KMS-11 (cell line): ENCODE results near the gene GATA2.

ENCODE experiments used
- H2AFZ ChIP-seq: fragments of 200-600 bp; sonication (generic); 2 replicates; pipeline ENCODE4 v1.6.1; 2016; ENCODE audit warnings: antibody characterized with exemption, mixed run types, low read depth
- H3K27ac ChIP-seq: fragments of 200-600 bp; sonication (generic); 2 replicates; pipeline ENCODE4 v1.6.1; 2016; ENCODE audit warnings: mild to moderate bottlenecking, mixed run types
- H3K27me3 ChIP-seq: fragments of 200-600 bp; sonication (generic); 2 replicates; pipeline ENCODE4 v1.6.1; 2017; ENCODE audit warnings: mild to moderate bottlenecking, low read depth, mixed run types, moderate library complexity; ENCODE audit not compliant: insufficient read depth
- H3K36me3 ChIP-seq: fragments of 200-600 bp; sonication (generic); 2 replicates; pipeline ENCODE4 v1.6.1; 2017; ENCODE audit warnings: mild to moderate bottlenecking, mixed run types; ENCODE audit not compliant: insufficient read depth
- H3K4me1 ChIP-seq: fragments of 200-600 bp; sonication (generic); 2 replicates; pipeline ENCODE4 v1.6.1; 2016; ENCODE audit warnings: mild to moderate bottlenecking, low read depth, mixed run types; ENCODE audit not compliant: poor library complexity, severe bottlenecking
- H3K4me2 ChIP-seq: fragments of 200-600 bp; sonication (generic); 2 replicates; pipeline ENCODE4 v1.7.0; 2016; ENCODE audit warnings: mild to moderate bottlenecking, mixed run types
- H3K4me3 ChIP-seq: fragments of 200-600 bp; sonication (generic); IDR thresholded peaks from 2 replicates; pipeline ENCODE4 v1.6.1; 2017; ENCODE audit warnings: low read depth, low read length, mixed read lengths; ENCODE audit not compliant: insufficient read depth
- H3K79me2 ChIP-seq: fragments of 200-600 bp; sonication (generic); 2 replicates; pipeline ENCODE4 v1.6.1; 2016; ENCODE audit warnings: low read depth, mixed run types; ENCODE audit not compliant: insufficient read depth
- H3K9ac ChIP-seq: fragments of 200-600 bp; sonication (generic); 2 replicates; pipeline ENCODE4 v1.6.1; 2016; ENCODE audit warnings: mild to moderate bottlenecking, mixed run types
- H4K20me1 ChIP-seq: fragments of 200-600 bp; sonication (generic); 2 replicates; pipeline ENCODE4 v1.6.1; 2016; ENCODE audit warnings: mild to moderate bottlenecking, mixed run types; ENCODE audit not compliant: insufficient read depth
- TF ChIP-seq, protein P1 (sequence below): fragments of 200-600 bp; sonication (generic); conservative IDR thresholded peaks from 2 replicates; pipeline ENCODE4 v1.6.1; 2017; ENCODE audit warnings: low read depth, mild to moderate bottlenecking, antibody characterized with exemption, low read length, moderate library complexity, mixed read lengths

The GATA2 gene

DNA sequence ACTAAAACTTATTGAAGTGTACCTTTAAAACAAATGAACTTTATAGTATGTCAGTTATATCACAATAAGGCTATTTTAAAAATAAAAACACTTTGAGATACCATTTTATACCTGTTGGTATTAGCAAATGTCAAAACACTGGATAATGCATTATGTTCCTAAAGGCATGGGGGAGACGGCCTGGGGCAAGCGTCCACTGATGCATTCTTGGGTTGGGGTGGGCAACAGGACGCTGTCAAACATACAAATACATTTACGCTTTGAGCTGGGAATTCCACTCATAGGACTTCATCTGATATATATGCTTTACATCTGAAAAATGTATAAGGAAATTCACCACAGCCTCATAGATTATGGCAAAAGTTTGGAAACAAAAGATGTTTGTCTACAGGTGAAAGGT lies 7.6 kb upstream of the GATA2 start:
- Histone ChIP-seq H3K4me2 (no peak overlapping the region), H3K4me1 (no peaks in the 10 kb centered on the region), H4K20me1 (no peaks in the 10 kb centered on the region), H3K9ac (no peak overlapping the region), H3K4me3 (no peak overlapping the region), H3K27me3 (peaks cover 2% of the 10 kb centered on the region; the same call in 1 of the 2 replicates), H3K27ac (no peak overlapping the region), H3K79me2 (no peaks in the 10 kb centered on the region), H3K36me3 (no peaks in the 10 kb centered on the region), H2AFZ (no peak overlapping the region)
- TF ChIP-seq, protein P1, sequence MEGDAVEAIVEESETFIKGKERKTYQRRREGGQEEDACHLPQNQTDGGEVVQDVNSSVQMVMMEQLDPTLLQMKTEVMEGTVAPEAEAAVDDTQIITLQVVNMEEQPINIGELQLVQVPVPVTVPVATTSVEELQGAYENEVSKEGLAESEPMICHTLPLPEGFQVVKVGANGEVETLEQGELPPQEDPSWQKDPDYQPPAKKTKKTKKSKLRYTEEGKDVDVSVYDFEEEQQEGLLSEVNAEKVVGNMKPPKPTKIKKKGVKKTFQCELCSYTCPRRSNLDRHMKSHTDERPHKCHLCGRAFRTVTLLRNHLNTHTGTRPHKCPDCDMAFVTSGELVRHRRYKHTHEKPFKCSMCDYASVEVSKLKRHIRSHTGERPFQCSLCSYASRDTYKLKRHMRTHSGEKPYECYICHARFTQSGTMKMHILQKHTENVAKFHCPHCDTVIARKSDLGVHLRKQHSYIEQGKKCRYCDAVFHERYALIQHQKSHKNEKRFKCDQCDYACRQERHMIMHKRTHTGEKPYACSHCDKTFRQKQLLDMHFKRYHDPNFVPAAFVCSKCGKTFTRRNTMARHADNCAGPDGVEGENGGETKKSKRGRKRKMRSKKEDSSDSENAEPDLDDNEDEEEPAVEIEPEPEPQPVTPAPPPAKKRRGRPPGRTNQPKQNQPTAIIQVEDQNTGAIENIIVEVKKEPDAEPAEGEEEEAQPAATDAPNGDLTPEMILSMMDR = no peak

DNA sequence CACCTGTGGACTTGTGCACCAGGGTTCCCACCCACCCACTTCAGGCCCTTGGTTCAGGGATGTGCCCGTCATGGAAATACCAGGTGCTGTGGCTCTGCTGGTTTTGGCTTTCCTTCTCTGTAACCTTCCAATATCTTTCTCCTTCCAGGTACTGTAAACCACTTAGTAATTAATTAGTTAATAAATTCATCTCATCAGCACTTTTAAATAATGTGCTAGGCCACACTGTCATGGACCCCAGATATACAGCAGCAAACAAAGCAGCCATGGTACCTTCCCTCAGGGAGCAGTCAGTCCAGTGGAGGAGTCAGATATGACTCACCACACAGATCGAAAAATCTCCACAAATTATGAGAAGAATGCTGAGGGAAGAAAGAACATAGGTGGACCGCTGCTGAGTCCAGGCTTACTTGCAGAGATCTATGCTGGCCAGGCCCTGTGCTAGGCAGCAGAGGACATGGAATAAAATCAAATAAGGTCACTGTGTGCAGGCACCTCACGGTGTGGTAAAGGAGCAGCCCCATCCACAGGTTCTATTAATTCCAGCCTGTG lies 6.8 kb upstream of the GATA2 start:
- TF ChIP-seq, protein P1 = no peak
- no peak overlapping the region for H3K4me2 ChIP-seq
- H3K9ac ChIP-seq = no peak overlapping the region
- H3K4me3 ChIP-seq = no peak overlapping the region
- H4K20me1 ChIP-seq = no peaks in the 10 kb centered on the region
- H3K27me3 ChIP-seq = peaks cover 6% of the 10 kb centered on the region; the same call in 1 of the 2 replicates
- no peaks in the 10 kb centered on the region for H3K36me3 ChIP-seq
- H2AFZ ChIP-seq = no peak overlapping the region
- H3K79me2 ChIP-seq = no peaks in the 10 kb centered on the region
- no peaks in the 10 kb centered on the region for H3K4me1 ChIP-seq
- no peak overlapping the region for H3K27ac ChIP-seq

DNA sequence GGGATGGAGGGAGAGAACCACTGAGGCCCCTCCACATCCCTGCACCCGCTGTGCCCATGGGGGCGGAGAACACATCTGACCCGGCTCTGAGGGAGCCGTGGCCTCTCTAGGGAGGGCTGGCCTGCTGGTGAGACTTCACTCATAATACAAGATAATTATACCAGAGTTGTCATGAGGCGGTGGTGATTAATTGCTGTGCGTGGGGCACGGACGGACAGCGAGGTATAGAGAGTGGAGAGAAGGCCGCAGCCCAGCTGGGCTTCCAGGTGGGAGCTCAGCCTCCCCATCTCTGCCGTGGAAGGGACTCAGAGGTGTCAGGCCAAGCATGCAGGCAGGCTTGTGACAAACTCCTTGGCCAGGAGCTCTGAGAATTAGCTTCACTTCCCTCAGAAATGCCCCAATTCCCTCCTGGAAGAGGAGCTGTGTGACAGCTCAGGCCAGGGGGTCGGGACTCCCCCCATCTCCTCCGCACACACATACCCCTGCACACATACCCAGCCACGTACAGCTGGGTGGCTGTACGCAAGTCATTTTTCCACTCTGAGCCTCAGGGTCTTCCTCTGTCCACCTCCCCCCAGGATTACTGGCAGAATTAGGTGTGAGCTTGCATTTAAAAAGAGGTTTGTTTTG lies 6.0 kb upstream of the GATA2 start:
- no peak overlapping the region for H2AFZ ChIP-seq
- no peaks in the 10 kb centered on the region for H4K20me1 ChIP-seq
- H3K27ac ChIP-seq = no peak overlapping the region
- no peaks in the 10 kb centered on the region for H3K79me2 ChIP-seq
- H3K27me3 ChIP-seq = peaks cover 14% of the 10 kb centered on the region; the same call in 1 of the 2 replicates
- no peaks in the 10 kb centered on the region for H3K36me3 ChIP-seq
- H3K9ac ChIP-seq = no peak overlapping the region
- H3K4me1 ChIP-seq = no peaks in the 10 kb centered on the region
- no peak overlapping the region for H3K4me3 ChIP-seq
- no peak overlapping the region for H3K4me2 ChIP-seq
- TF ChIP-seq, protein P1 = no peak

GRCh38 chr3:128498127-128498626 lies 5.2 kb upstream of the GATA2 start:
- no peak overlapping the region for H3K27ac ChIP-seq
- no peaks in the 10 kb centered on the region for H3K36me3 ChIP-seq
- H3K4me3 ChIP-seq = no peak overlapping the region
- H3K27me3 ChIP-seq = peaks cover 22% of the 10 kb centered on the region
- H2AFZ ChIP-seq = no peak overlapping the region; the same call in 1 of the 2 replicates
- H4K20me1 ChIP-seq = no peaks in the 10 kb centered on the region
- no peaks in the 10 kb centered on the region for H3K4me1 ChIP-seq
- no peak overlapping the region for H3K9ac ChIP-seq
- TF ChIP-seq, protein P1 = peak; percentile 5; the same call in 1 of the 2 replicates
- no peaks in the 10 kb centered on the region for H3K79me2 ChIP-seq
- no peak overlapping the region for H3K4me2 ChIP-seq
